ENCODE results near the gene WDFY4.

Gene WDFY4

GRCh38 chr10:48836605-48837004 lies 151.9 kb downstream of the WDFY4 start:
- Histone ChIP-seq H3K27ac (ENCODE audit: poor library complexity, severe bottlenecking) (no peak overlapping the region), H3K4me1 (ENCODE audit: insufficient read depth, poor library complexity, severe bottlenecking) (no peaks in the 10 kb centered on the region), H3K4me3 (ENCODE audit: severe bottlenecking) (no peak overlapping the region), H3K36me3 (ENCODE audit: low read depth) (no peaks in the 10 kb centered on the region), H3K9me3 (ENCODE audit: severe bottlenecking) (no peaks in the 10 kb centered on the region), H3K27me3 (ENCODE audit: insufficient read depth, poor library complexity, severe bottlenecking) (peaks cover 3% of the 10 kb centered on the region)
- TF ChIP-seq CTCF (IDR thresholded peaks at IDR 0.05; ENCODE audit: poor library complexity, severe bottlenecking) = no peak
- ATAC-seq (ENCODE audit: low read depth) = no peak
- DNase-seq (ENCODE audit: low spot score) = no peak

DNA sequence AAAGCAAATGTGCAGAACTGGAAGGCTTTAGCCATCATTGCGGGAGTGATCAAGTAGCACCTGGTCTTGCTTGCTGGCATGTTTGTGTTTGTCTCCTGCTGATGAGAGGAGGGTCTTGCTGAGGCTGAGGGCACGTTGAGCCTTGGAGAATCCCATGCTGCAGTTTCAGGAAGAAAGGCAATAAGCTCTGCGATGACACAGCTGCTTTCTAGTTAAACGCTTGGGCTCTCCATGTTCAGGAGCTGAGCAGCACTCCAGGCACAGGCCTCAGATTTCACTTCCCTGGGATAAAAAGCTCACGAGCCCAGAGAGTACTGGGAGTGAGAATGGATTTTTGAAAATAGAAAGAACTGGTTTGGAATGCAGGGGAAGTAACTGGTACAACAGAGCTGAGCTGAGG lies 154.2 kb downstream of the WDFY4 start:
- Histone ChIP-seq H3K4me3 (ENCODE audit: severe bottlenecking) (no peak overlapping the region), H3K27ac (ENCODE audit: poor library complexity, severe bottlenecking) (no peak overlapping the region), H3K36me3 (ENCODE audit: low read depth) (no peaks in the 10 kb centered on the region), H3K27me3 (ENCODE audit: insufficient read depth, poor library complexity, severe bottlenecking) (peaks cover 3% of the 10 kb centered on the region), H3K4me1 (ENCODE audit: insufficient read depth, poor library complexity, severe bottlenecking) (no peaks in the 10 kb centered on the region), H3K9me3 (ENCODE audit: severe bottlenecking) (no peaks in the 10 kb centered on the region)
- DNase-seq (ENCODE audit: low spot score) = no peak
- no peak for TF ChIP-seq CTCF (IDR thresholded peaks at IDR 0.05; ENCODE audit: poor library complexity, severe bottlenecking)
- no peak for ATAC-seq (ENCODE audit: low read depth)

- no peak overlapping the region for H3K4me3 ChIP-seq (ENCODE audit: severe bottlenecking)
- no peak for TF ChIP-seq CTCF (IDR thresholded peaks at IDR 0.05; ENCODE audit: poor library complexity, severe bottlenecking)
- no peaks in the 10 kb centered on the region for H3K36me3 ChIP-seq (ENCODE audit: low read depth)
- no peaks in the 10 kb centered on the region for H3K4me1 ChIP-seq (ENCODE audit: insufficient read depth, poor library complexity, severe bottlenecking)
- DNase-seq (ENCODE audit: low spot score) = no peak
- H3K27me3 ChIP-seq (ENCODE audit: insufficient read depth, poor library complexity, severe bottlenecking) = peaks cover 3% of the 10 kb centered on the region
- no peak overlapping the region for H3K27ac ChIP-seq (ENCODE audit: poor library complexity, severe bottlenecking)
- no peaks in the 10 kb centered on the region for H3K9me3 ChIP-seq (ENCODE audit: severe bottlenecking)
- no peak for ATAC-seq (ENCODE audit: low read depth)
These were observed 155.4 kb downstream of the WDFY4 start for GRCh38 chr10:48839809-48840679.

DNA sequence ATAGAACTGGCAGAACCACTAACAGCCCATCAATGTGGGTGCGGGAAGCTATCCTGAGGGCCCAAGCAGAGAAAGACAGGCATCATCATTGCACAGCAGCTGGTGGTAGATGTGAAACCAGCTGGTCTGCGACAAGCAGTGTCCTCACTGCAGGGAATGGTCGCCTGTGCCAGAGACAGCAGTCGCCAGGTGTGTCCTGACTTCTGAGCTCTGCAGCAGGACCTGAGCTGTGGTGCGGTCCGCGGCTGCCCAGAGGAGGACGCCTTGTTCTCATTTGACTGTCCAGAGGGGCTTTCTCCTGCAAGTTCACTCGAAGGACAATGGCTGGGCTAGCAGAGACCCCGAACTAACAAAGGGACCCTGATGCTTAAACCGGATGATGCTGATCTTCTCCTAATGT lies 157.6 kb downstream of the WDFY4 start:
- TF ChIP-seq CTCF (IDR thresholded peaks at IDR 0.05; ENCODE audit: poor library complexity, severe bottlenecking) = no peak
- H3K4me1 ChIP-seq (ENCODE audit: insufficient read depth, poor library complexity, severe bottlenecking) = no peaks in the 10 kb centered on the region
- H3K36me3 ChIP-seq (ENCODE audit: low read depth) = no peaks in the 10 kb centered on the region
- DNase-seq (ENCODE audit: low spot score) (no peak), ATAC-seq (ENCODE audit: low read depth) (no peak)
- H3K27me3 ChIP-seq (ENCODE audit: insufficient read depth, poor library complexity, severe bottlenecking) = no peaks in the 10 kb centered on the region
- no peaks in the 10 kb centered on the region for H3K9me3 ChIP-seq (ENCODE audit: severe bottlenecking)
- H3K4me3 ChIP-seq (ENCODE audit: severe bottlenecking) = no peak overlapping the region
- no peak overlapping the region for H3K27ac ChIP-seq (ENCODE audit: poor library complexity, severe bottlenecking)

DNA sequence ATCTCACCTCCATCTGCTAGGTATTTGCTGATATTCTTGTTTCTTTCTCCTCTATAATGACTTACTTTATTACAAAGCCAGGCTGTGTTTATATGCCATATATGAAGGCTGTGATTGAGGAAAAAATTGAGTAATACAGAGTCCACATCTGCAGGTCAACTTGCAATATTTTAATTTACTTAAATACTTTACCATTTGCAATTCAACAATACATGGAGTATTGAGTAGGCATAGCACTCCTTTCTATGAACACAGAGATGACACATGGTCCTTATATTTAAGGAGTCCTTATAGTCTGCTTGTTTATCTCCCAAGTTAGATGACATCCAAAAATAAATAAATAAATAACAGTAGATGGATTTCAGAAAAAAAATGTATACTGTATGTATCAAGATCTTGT lies 158.5 kb downstream of the WDFY4 start:
- DNase-seq (ENCODE audit: low spot score) (no peak), ATAC-seq (ENCODE audit: low read depth) (no peak)
- Histone ChIP-seq H3K36me3 (ENCODE audit: low read depth) (no peaks in the 10 kb centered on the region), H3K4me1 (ENCODE audit: insufficient read depth, poor library complexity, severe bottlenecking) (no peaks in the 10 kb centered on the region), H3K27me3 (ENCODE audit: insufficient read depth, poor library complexity, severe bottlenecking) (no peaks in the 10 kb centered on the region), H3K27ac (ENCODE audit: poor library complexity, severe bottlenecking) (no peak overlapping the region), H3K9me3 (ENCODE audit: severe bottlenecking) (no peaks in the 10 kb centered on the region), H3K4me3 (ENCODE audit: severe bottlenecking) (no peak overlapping the region)
- TF ChIP-seq CTCF (IDR thresholded peaks at IDR 0.05; ENCODE audit: poor library complexity, severe bottlenecking) = no peak
